SU-DHL-6 (cell line): ENCODE measurements around the gene ECI1.
"Not testable (repeated sequence)": the region's sequence is repeated elsewhere in the genome, so short reads cannot be mapped to it uniquely, and the experiment has no call there.

ENCODE experiments used
- H2AFZ ChIP-seq: fragments of 200-600 bp; sonication (generic); 2 replicates; pipeline ENCODE4 v1.6.1; 2014; ENCODE audit warnings: low read depth, mild to moderate bottlenecking, moderate library complexity, mixed read lengths, antibody characterized with exemption, low read length; ENCODE audit not compliant: severe bottlenecking
- H3F3A ChIP-seq: fragments of 200-600 bp; shearing (Covaris generic); 2 replicates; pipeline ENCODE4 v1.6.0; 2016; ENCODE audit warnings: antibody characterized with exemption, mild to moderate bottlenecking; ENCODE audit not compliant: insufficient read depth
- H3K27ac ChIP-seq: fragments of 200-600 bp; sonication (generic); 2 replicates; pipeline ENCODE4 v1.5.1; 2016; ENCODE audit warnings: low read depth, mild to moderate bottlenecking, low read length, moderate library complexity, mixed read lengths
- H3K27me3 ChIP-seq: fragments of 200-600 bp; sonication (generic), shearing (Covaris generic); 2 replicates; pipeline ENCODE4 v1.6.0; 2014; ENCODE audit warnings: mild to moderate bottlenecking, low read length
- H3K36me3 ChIP-seq: fragments of 200-600 bp; sonication (generic); 2 replicates; pipeline ENCODE4 v1.6.1; 2014; ENCODE audit warnings: mild to moderate bottlenecking, low read length, mixed read lengths
- H3K4me2 ChIP-seq: fragments of 300-600, 200-600 bp; shearing (Covaris generic), sonication (generic); 2 replicates; pipeline ENCODE4 v1.6.0; 2014; ENCODE audit warnings: low read length, low read depth, mild to moderate bottlenecking; ENCODE audit not compliant: poor library complexity, severe bottlenecking
- H3K4me3 ChIP-seq: fragments of 200-600 bp; sonication (generic); 2 replicates; pipeline ENCODE4 v1.5.1; 2014; ENCODE audit warnings: antibody characterized with exemption, low read length, mild to moderate bottlenecking, mixed read lengths; ENCODE audit not compliant: insufficient read depth, poor library complexity, severe bottlenecking
- H3K79me2 ChIP-seq: fragments of 200-600 bp; sonication (generic); 2 replicates; pipeline ENCODE4 v1.6.1; 2014; ENCODE audit warnings: mild to moderate bottlenecking, low read length, moderate library complexity; ENCODE audit not compliant: insufficient read depth
- H3K9ac ChIP-seq: fragments of 200-600 bp; sonication (generic); 2 replicates; pipeline ENCODE4 v1.7.0; 2014; ENCODE audit warnings: mild to moderate bottlenecking, low read length
- H3K9me2 ChIP-seq: fragments of 200-600 bp; sonication (generic); replicated peaks from 2 replicates; pipeline ENCODE4 v1.6.1; 2014; ENCODE audit warnings: low read length; ENCODE audit not compliant: insufficient read depth
- H3K9me3 ChIP-seq: fragments of 200-600 bp; sonication (generic); 2 replicates; pipeline ENCODE4 v1.6.1; 2014; ENCODE audit warnings: low read length, mixed read lengths; ENCODE audit not compliant: insufficient read depth
- H4K20me1 ChIP-seq: fragments of 200-600 bp; sonication (generic); 2 replicates; pipeline ENCODE4 v1.6.1; 2014; ENCODE audit warnings: low read depth, mild to moderate bottlenecking, antibody characterized with exemption, low read length, moderate library complexity, mixed read lengths
- EZH2phosphoT487 ChIP-seq: fragments of 200-600 bp; sonication (generic), shearing (Covaris generic); conservative IDR thresholded peaks from 2 replicates; pipeline ENCODE4 v1.6.1; 2018; ENCODE audit warnings: mild to moderate bottlenecking, antibody characterized with exemption, low read length, moderate library complexity, mixed read lengths
- TF ChIP-seq, protein P1 (sequence below): fragments of 200-600 bp; sonication (generic); IDR thresholded peaks from one replicate; pipeline ENCODE4 v1.5.1; 2017; ENCODE audit warnings: antibody characterized with exemption, mild to moderate bottlenecking, low read length, moderate library complexity; ENCODE audit not compliant: insufficient read depth, poor library complexity, severe bottlenecking

ECI1 gene

DNA sequence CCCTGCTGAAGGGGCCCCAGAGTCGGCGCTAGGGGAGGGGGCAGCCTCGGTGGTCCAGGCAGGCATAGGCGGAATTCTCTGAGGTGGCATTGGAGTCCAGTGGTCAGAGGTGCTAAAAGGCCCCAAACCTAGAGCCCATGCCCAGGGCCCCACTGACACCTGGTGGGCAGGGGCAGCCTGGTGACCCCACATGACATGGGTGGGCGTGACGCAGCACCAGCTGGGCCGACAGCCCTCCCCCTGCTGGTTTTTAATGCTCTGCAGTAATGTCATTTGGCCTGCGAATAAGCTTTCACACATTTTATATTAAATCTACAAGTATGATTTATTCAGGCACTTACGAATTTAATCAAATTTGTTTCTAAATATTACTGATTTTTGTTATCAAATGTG, 18.7 kb upstream of the ECI1 start:
- Histone ChIP-seq H3K9ac (no peak overlapping the region), H3K36me3 (peaks cover 5% of the 10 kb centered on the region; the same call in 1 of the 2 replicates), H3K79me2 (peaks cover 35% of the 10 kb centered on the region), H3F3A (no peaks in the 10 kb centered on the region), H3K27ac (no peak overlapping the region), H3K9me3 (no peaks in the 10 kb centered on the region), H2AFZ (no peak overlapping the region), H3K9me2 (no peaks in the 10 kb centered on the region), H3K27me3 (no peaks in the 10 kb centered on the region), H3K4me2 (no peak overlapping the region), H4K20me1 (peaks cover 13% of the 10 kb centered on the region), H3K4me3 (no peak overlapping the region)
- no peak for TF ChIP-seq EZH2phosphoT487
- TF ChIP-seq, protein P1, sequence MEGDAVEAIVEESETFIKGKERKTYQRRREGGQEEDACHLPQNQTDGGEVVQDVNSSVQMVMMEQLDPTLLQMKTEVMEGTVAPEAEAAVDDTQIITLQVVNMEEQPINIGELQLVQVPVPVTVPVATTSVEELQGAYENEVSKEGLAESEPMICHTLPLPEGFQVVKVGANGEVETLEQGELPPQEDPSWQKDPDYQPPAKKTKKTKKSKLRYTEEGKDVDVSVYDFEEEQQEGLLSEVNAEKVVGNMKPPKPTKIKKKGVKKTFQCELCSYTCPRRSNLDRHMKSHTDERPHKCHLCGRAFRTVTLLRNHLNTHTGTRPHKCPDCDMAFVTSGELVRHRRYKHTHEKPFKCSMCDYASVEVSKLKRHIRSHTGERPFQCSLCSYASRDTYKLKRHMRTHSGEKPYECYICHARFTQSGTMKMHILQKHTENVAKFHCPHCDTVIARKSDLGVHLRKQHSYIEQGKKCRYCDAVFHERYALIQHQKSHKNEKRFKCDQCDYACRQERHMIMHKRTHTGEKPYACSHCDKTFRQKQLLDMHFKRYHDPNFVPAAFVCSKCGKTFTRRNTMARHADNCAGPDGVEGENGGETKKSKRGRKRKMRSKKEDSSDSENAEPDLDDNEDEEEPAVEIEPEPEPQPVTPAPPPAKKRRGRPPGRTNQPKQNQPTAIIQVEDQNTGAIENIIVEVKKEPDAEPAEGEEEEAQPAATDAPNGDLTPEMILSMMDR: no peak

DNA sequence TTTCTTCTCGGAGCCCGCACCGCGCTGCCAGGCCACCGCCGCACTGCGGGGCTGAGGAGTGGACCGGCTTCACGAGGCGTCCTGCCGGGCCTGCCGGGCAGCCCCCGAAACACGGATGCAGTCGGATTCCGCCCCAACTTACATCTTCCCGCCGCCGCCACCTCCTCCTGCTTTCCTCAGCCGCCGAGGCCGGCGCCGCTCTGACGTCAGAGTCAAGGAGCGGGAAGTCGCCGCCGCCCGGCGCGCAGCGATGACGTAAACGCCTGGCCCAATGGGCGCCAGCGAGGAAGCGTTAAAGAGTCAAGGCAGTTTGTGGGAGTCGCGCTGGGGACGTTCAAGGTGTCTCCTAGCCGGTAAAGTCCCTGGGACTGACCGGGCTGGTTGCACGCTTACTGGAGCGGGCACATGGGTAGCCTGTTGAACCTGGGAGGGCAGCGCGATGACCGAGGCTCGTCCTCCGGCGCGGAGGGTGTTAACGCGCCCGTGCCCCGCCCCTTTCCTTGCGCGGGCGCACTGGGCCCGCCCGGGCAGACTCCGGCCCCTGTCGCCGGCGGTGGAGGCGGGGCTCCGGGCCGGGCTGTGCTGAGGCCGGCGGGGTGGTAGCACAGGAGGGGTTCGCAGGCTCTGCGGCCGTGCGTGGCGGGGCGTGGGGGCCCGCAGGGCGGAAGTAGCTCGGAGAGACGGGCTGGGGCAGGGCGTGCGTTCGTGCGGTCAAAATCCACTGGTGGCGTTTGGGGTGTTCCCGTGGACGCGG, 16.7 kb upstream of the ECI1 start, which contains the start of gene RNPS1:
Gene RNPS1, minus strand, starts transcription at position 214 of the 754 bp plus-strand sequence. CDS start 3,483 bp downstream, outside the sequence.
- H3K9me2 ChIP-seq: no peaks in the 10 kb centered on the region
- H3K4me2 ChIP-seq: peak within 1 kb of the TSS; percentile 95
- peaks cover 13% of the 10 kb centered on the region for H3K36me3 ChIP-seq
- no peaks in the 10 kb centered on the region for H3K27me3 ChIP-seq
- peak within 1 kb of the TSS; percentile 82 for H3K9ac ChIP-seq
- peak within 1 kb of the TSS; percentile 82 for H2AFZ ChIP-seq
- H3K9me3 ChIP-seq: no peaks in the 10 kb centered on the region
- H3F3A ChIP-seq: no peaks in the 10 kb centered on the region
- H4K20me1 ChIP-seq: peaks cover 19% of the 10 kb centered on the region
- peak within 1 kb of the TSS; percentile 78 for H3K4me3 ChIP-seq
- TF ChIP-seq EZH2phosphoT487: no peak
- TF ChIP-seq, protein P1: no peak
- H3K79me2 ChIP-seq: peaks cover 55% of the 10 kb centered on the region
- H3K27ac ChIP-seq: peak within 1 kb of the TSS; percentile 94

DNA sequence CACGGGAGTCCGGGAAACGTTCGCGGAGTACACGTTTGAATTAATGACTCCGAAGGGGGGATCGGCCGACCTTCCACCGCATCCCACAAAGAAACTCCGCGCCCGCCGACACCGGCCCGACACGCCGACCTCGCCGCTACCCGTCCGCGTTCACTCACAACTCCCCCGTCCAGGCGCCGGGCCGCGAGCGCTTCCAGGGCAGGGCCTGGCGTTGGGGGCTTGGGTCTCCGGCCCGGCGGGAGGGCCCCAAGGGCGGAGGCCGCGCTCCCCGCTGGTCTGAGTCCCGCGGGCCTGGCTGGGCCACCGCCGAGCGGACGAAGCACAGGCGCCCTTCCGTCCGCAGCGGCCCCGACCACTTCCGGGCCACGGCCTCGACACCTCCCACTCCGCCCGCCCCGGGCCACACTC, 16.1 kb upstream of the ECI1 start:
- not testable (repeated sequence) for H2AFZ ChIP-seq, H3F3A ChIP-seq, H3K27me3 ChIP-seq, H3K9me2 ChIP-seq, H3K9me3 ChIP-seq
- Histone ChIP-seq H3K27ac (peak overlapping the region; percentile 94), H3K4me3 (peak overlapping the region; percentile 78), H3K79me2 (peaks cover 61% of the 10 kb centered on the region), H4K20me1 (peaks cover 19% of the 10 kb centered on the region), H3K4me2 (peak overlapping the region; percentile 95), H3K36me3 (peaks cover 18% of the 10 kb centered on the region), H3K9ac (peak overlapping the region; percentile 82)

DNA sequence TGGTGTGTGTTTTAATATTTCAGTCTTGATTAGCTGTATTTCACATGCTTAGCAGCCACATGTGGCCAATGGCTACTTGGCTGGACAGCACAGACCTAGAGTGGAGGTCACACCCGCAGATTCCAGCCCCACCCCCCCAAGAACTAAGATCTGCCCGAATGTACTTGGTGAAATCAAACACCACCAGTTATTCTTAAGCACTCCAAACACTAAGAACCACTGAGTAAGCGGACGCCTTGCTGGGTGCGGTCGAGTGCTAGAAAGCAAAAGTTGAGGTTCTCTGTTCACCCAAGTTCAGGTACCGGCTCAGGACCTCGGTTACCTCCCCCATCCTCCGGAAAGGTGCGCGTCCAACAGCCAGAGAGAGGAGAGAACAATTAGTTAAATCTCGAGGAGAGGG, 15.5 kb upstream of the ECI1 start:
- H2AFZ ChIP-seq, H3K27me3 ChIP-seq, H3K9me3 ChIP-seq, H3K9me2 ChIP-seq, H3K27ac ChIP-seq, H3F3A ChIP-seq: not testable (repeated sequence)
- Histone ChIP-seq H4K20me1 (peaks cover 19% of the 10 kb centered on the region), H3K9ac (peak overlapping the region; percentile 82), H3K4me3 (peak overlapping the region; percentile 78), H3K36me3 (peaks cover 24% of the 10 kb centered on the region), H3K4me2 (peak overlapping the region; percentile 95), H3K79me2 (peaks cover 65% of the 10 kb centered on the region)

DNA sequence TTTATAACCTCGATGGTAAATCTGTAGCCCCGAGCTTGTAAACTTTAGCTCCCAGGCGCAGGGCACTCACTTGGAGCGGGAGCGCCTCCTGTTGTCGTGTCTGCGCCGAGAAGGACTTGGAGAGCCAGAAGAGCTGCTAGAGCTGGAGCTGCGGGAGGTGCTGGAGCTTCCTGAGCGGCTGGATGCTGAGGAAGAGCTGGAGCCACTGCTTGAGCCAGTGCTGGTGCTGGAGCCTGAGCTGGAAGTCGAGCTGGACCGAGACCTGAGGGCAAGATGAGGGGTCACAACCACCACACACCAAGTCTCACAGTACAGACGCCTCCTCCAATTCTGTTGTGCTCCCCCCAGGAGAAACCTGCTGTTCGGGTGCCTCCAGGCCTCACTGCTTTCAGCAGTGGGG, 11.6 kb upstream of the ECI1 start:
- H3K36me3 ChIP-seq: peaks cover 51% of the 10 kb centered on the region

More for the DNA sequence above, 11.6 kb upstream of the ECI1 start:
- not testable (repeated sequence) for H3K9me2 ChIP-seq, H3K4me2 ChIP-seq, H3K4me3 ChIP-seq, H3K27me3 ChIP-seq, H3F3A ChIP-seq, H3K9me3 ChIP-seq, H3K27ac ChIP-seq, H2AFZ ChIP-seq, H3K9ac ChIP-seq
- Histone ChIP-seq H3K79me2 (peaks cover 77% of the 10 kb centered on the region), H4K20me1 (peaks cover 19% of the 10 kb centered on the region)
